OCI-LY7 (cell line): ENCODE measurements around the gene UBE2D4.

ENCODE experiments used
- EZH2phosphoT487 ChIP-seq: fragments of 200-600 bp; sonication (generic); IDR thresholded peaks from 2 replicates; pipeline ENCODE4 v1.6.1; 2018; ENCODE audit warnings: low read depth, borderline replicate concordance, mild to moderate bottlenecking, mixed run types, antibody characterized with exemption, low read length, moderate library complexity, mixed read lengths
- TF ChIP-seq, protein P1 (sequence below): fragments of 200-600 bp; sonication (generic); conservative IDR thresholded peaks from 2 replicates; pipeline ENCODE4 v1.5.1; 2014; ENCODE audit warnings: mild to moderate bottlenecking, antibody characterized with exemption, low read length, moderate library complexity, mixed read lengths

DNA sequence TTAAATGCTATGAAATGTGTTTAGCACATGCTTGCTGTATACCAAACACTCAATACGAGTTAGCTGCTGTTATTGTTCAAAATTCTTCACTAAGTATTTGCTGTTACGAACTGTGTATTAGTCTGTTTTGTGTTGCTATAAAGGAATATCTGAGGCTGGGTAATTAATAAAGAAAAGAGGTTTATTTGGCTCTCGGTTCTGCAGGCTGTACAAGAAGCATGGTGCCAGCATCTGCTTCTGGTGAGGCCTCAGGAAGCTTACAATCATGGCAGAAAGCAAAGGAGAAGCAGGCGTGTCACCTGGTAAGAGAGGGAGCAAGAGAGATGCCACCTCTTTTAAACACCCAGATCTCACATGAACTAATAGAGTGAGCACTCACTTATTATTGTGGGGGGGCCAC, 1.6 kb downstream of the UBE2D4 start:
- TF ChIP-seq, protein P1, sequence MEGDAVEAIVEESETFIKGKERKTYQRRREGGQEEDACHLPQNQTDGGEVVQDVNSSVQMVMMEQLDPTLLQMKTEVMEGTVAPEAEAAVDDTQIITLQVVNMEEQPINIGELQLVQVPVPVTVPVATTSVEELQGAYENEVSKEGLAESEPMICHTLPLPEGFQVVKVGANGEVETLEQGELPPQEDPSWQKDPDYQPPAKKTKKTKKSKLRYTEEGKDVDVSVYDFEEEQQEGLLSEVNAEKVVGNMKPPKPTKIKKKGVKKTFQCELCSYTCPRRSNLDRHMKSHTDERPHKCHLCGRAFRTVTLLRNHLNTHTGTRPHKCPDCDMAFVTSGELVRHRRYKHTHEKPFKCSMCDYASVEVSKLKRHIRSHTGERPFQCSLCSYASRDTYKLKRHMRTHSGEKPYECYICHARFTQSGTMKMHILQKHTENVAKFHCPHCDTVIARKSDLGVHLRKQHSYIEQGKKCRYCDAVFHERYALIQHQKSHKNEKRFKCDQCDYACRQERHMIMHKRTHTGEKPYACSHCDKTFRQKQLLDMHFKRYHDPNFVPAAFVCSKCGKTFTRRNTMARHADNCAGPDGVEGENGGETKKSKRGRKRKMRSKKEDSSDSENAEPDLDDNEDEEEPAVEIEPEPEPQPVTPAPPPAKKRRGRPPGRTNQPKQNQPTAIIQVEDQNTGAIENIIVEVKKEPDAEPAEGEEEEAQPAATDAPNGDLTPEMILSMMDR: no peak
- no peak for TF ChIP-seq EZH2phosphoT487
